NT2/D1 (cell line): Measurements from ENCODE around the gene IMPA2.
"Not testable (repeated sequence)": the region's sequence is repeated elsewhere in the genome, so short reads cannot be mapped to it uniquely, and the experiment has no call there.

Experiments
- DNase-seq: peaks from one replicate; pipeline ENCODE4 v3.0.0-alpha.2; 2011; ENCODE audit warnings: low read depth, low spot score
- H3K27me3 ChIP-seq: 2 replicates; pipeline ENCODE4 v1.6.0; 2011; ENCODE audit warnings: mild to moderate bottlenecking; ENCODE audit not compliant: insufficient read length, insufficient read depth
- H3K36me3 ChIP-seq: 2 replicates; pipeline ENCODE4 v1.6.1; 2011; ENCODE audit warnings: mild to moderate bottlenecking, low read length, mixed read lengths; ENCODE audit not compliant: insufficient read depth, insufficient read length
- H3K4me1 ChIP-seq: 2 replicates; pipeline ENCODE4 v1.5.1; 2011; ENCODE audit not compliant: insufficient read depth, insufficient read length
- H3K4me3 ChIP-seq: 2 replicates; pipeline ENCODE4 v1.5.1; 2011; ENCODE audit warnings: low read depth; ENCODE audit not compliant: insufficient read length
- H3K9ac ChIP-seq: 2 replicates; pipeline ENCODE4 v1.6.0; 2011; ENCODE audit warnings: low read depth; ENCODE audit not compliant: insufficient read length
- H3K9me3 ChIP-seq: 2 replicates; pipeline ENCODE4 v1.5.1; 2011; ENCODE audit warnings: mild to moderate bottlenecking, low read length; ENCODE audit not compliant: insufficient read depth
- SUZ12 ChIP-seq: IDR thresholded peaks from 2 replicates; pipeline ENCODE4 v1.6.1; 2011; ENCODE audit not compliant: insufficient read length, insufficient read depth; ENCODE audit errors: extremely low read depth
- YY1 ChIP-seq: IDR thresholded peaks from 2 replicates; pipeline ENCODE4 v1.6.1; 2011; ENCODE audit not compliant: insufficient read length, insufficient read depth
- ZNF274 ChIP-seq: IDR thresholded peaks from 2 replicates; pipeline ENCODE4 v1.6.1; 2011; ENCODE audit warnings: mild to moderate bottlenecking, low read depth, low read length

IMPA2 gene

GRCh38 chr18:12072996-12073395, 91.7 kb downstream of the IMPA2 start:
- TF ChIP-seq SUZ12: no peak
- TF ChIP-seq YY1: no peak
- no peak for TF ChIP-seq ZNF274
- Histone ChIP-seq H3K4me1 (no peaks in the 10 kb centered on the region), H3K36me3 (no peaks in the 10 kb centered on the region), H3K27me3 (peaks cover 11% of the 10 kb centered on the region), H3K4me3 (no peak overlapping the region), H3K9ac (no peak overlapping the region), H3K9me3 (peaks cover under 1% of the 10 kb centered on the region; the same call in 1 of the 2 replicates)
- DNase-seq: no peak

- no peak for DNase-seq
- H3K9ac ChIP-seq: no peak overlapping the region
- H3K4me3 ChIP-seq: no peak overlapping the region
- no peaks in the 10 kb centered on the region for H3K36me3 ChIP-seq
- TF ChIP-seq ZNF274 (no peak), SUZ12 (no peak), YY1 (no peak)
- H3K9me3 ChIP-seq: no peaks in the 10 kb centered on the region
- H3K4me1 ChIP-seq: no peaks in the 10 kb centered on the region
- H3K27me3 ChIP-seq: peaks cover 11% of the 10 kb centered on the region
These were observed 93.4 kb downstream of the IMPA2 start for GRCh38 chr18:12074736-12075135.

- peak overlapping the region; percentile 50 for H3K9ac ChIP-seq
- no peaks in the 10 kb centered on the region for H3K9me3 ChIP-seq
- peak overlapping the region; percentile 11 for H3K4me3 ChIP-seq
- H3K4me1 ChIP-seq: no peaks in the 10 kb centered on the region
- no peaks in the 10 kb centered on the region for H3K36me3 ChIP-seq
- DNase-seq: no peak
- TF ChIP-seq ZNF274: no peak
- TF ChIP-seq SUZ12: no peak
- no peak for TF ChIP-seq YY1
- H3K27me3 ChIP-seq: peaks cover 11% of the 10 kb centered on the region
These were observed 95.3 kb downstream of the IMPA2 start for GRCh38 chr18:12076424-12077140.

- not testable (repeated sequence) for H3K9ac ChIP-seq, H3K4me3 ChIP-seq, H3K9me3 ChIP-seq, DNase-seq, H3K36me3 ChIP-seq, H3K4me1 ChIP-seq
- peaks cover 11% of the 10 kb centered on the region for H3K27me3 ChIP-seq
These were observed 96.7 kb downstream of the IMPA2 start for GRCh38 chr18:12077994-12078393.

GRCh38 chr18:12079491-12080237, 98.4 kb downstream of the IMPA2 start:
- no peak overlapping the region for H3K4me3 ChIP-seq
- H3K9me3 ChIP-seq: no peaks in the 10 kb centered on the region
- H3K36me3 ChIP-seq: no peaks in the 10 kb centered on the region
- H3K4me1 ChIP-seq: no peaks in the 10 kb centered on the region
- no peak for TF ChIP-seq ZNF274
- TF ChIP-seq SUZ12: no peak
- no peak for TF ChIP-seq YY1
- H3K27me3 ChIP-seq: peaks cover 11% of the 10 kb centered on the region
- no peak for DNase-seq
- no peak overlapping the region for H3K9ac ChIP-seq
